A549 (cell line): ENCODE data around the gene ZNF827. TPM values are rescaled to one million over a fixed set of nuclear protein-coding genes. Genes with fewer than 3 reads are reported as not detected.

ENCODE experiments used
- ATAC-seq, 2 experiments: fragments of 200-7000 bp in 1 of 2; fragments of >200 bp in 1 of 2; cut with Nextera tagmentation in 1 of 2; cut with Tn5 transposase in 1 of 2; 3 replicates each; pipeline versions ENCODE4 v1.8.0 to v1.9.1; 2018 to 2020; ENCODE audit warnings: mild to moderate bottlenecking in 1 of 2, moderate library complexity in 1 of 2
- CTCF ChIA-PET: fragments of 300-600 bp; sonication (Branson Sonifier 250); formaldehyde crosslinking; extraction: SDS; loops from one replicate; lab custom pipeline; 2021; ENCODE audit warnings: antibody characterized with exemption, inconsistent platforms; lab: Yijun Ruan, JAX
- POLR2A ChIA-PET: fragments of 350-600 bp; formaldehyde crosslinking; extraction: SDS; loops from one replicate; lab custom pipeline; 2021; ENCODE audit warnings: antibody characterized with exemption, inconsistent platforms; lab: Yijun Ruan, JAX
- DNase-seq, 2 experiments: peaks; one replicate each; pipeline versions ENCODE4 v3.0.0 to v3.0.0-alpha.2; 2011 to 2016; ENCODE audit warnings: low read depth in 1 of 2, low spot score in 1 of 2
- FAIRE-seq: peaks from 2 replicates; lab custom pipeline; 2011; peaks lifted over from hg19 to GRCh38; lab: Jason Lieb, UNC
- H3K27ac ChIP-seq, 2 experiments: fragments of >200 bp; sonication (Bioruptor Twin); formaldehyde crosslinking; 3 replicates each; pipeline ENCODE4 v1.5.1; 2016 to 2017
- H3K4me1 ChIP-seq: fragments of >200 bp; sonication (Bioruptor Twin); formaldehyde crosslinking; 3 replicates; pipeline ENCODE4 v1.6.1; 2016
- H3K4me2 ChIP-seq: fragments of >200 bp; sonication (Bioruptor Twin); formaldehyde crosslinking; 3 replicates; pipeline ENCODE4 v1.6.1; 2016
- H3K4me3 ChIP-seq: fragments of >200 bp; sonication (Bioruptor Twin); formaldehyde crosslinking; 3 replicates; pipeline ENCODE4 v1.5.1; 2016
- H3K9me3 ChIP-seq: fragments of >200 bp; sonication (Bioruptor Twin); formaldehyde crosslinking; 3 replicates; pipeline ENCODE4 v1.6.1; 2016
- BHLHE40 ChIP-seq: IDR thresholded peaks from 2 replicates; pipeline ENCODE4 v1.6.1; 2012; ENCODE audit warnings: low read depth, low read length, inconsistent platforms
- CHD2 ChIP-seq: fragments of 150-350 bp; IDR thresholded peaks from 2 replicates; pipeline ENCODE4 v1.6.1; 2014; ENCODE audit warnings: low read length; ENCODE audit not compliant: partially characterized antibody
- CHD4 ChIP-seq: fragments of 200-600 bp; sonication (generic); IDR thresholded peaks from 2 replicates; pipeline ENCODE4 v1.6.1; 2016; ENCODE audit warnings: antibody characterized with exemption, mild to moderate bottlenecking, borderline replicate concordance
- EHMT2 ChIP-seq: fragments of 200-600 bp; sonication (generic); IDR thresholded peaks from 2 replicates; pipeline ENCODE4 v1.6.1; 2016; ENCODE audit warnings: antibody characterized with exemption, low read depth, mild to moderate bottlenecking, moderate library complexity
- HOXB5 ChIP-seq: fragments of 250-450 bp; sonication (Bioruptor Pico); IDR thresholded peaks from 2 replicates; pipeline ENCODE4 v1.5.0; 2020; ENCODE audit warnings: mild to moderate bottlenecking, moderate library complexity
- KDM5A ChIP-seq: fragments of 200-600 bp; sonication (generic); IDR thresholded peaks from 2 replicates; pipeline ENCODE4 v1.6.1; 2016; ENCODE audit warnings: antibody characterized with exemption, mild to moderate bottlenecking
- MAZ ChIP-seq: fragments of 150-350 bp; IDR thresholded peaks from 2 replicates; pipeline ENCODE4 v1.6.1; 2014; ENCODE audit warnings: antibody characterized with exemption, low read depth, low read length, borderline replicate concordance
- NPAS2 ChIP-seq: fragments of 250-450 bp; sonication (Bioruptor Pico); IDR thresholded peaks from 2 replicates; pipeline ENCODE4 v1.8.0; 2022; ENCODE audit warnings: mild to moderate bottlenecking, moderate library complexity, borderline replicate concordance
- POLR2A ChIP-seq: IDR thresholded peaks from 2 replicates; pipeline ENCODE4 v1.6.1; 2012; ENCODE audit warnings: mild to moderate bottlenecking, low read length
- POLR2AphosphoS2 ChIP-seq: conservative IDR thresholded peaks from 2 replicates; pipeline ENCODE4 v1.6.1; 2012; ENCODE audit warnings: low read length, improper control_type of control experiment, inconsistent platforms
- RFX5 ChIP-seq: fragments of 450-650 bp; IDR thresholded peaks from 2 replicates; pipeline ENCODE4 v1.7.1; 2014; ENCODE audit warnings: antibody characterized with exemption, mild to moderate bottlenecking, moderate library complexity
- TFCP2L1 ChIP-seq: fragments of 250-450 bp; sonication (Bioruptor Pico); IDR thresholded peaks from 2 replicates; pipeline ENCODE4 v1.5.0; 2021; ENCODE audit warnings: mild to moderate bottlenecking
- TP53 ChIP-seq: fragments of 250-450 bp; sonication (Bioruptor Pico); IDR thresholded peaks from 2 replicates; pipeline ENCODE4 v1.5.0; 2021; ENCODE audit warnings: mild to moderate bottlenecking, moderate library complexity
- ZSCAN20 ChIP-seq: fragments of 250-450 bp; sonication (Bioruptor Pico); IDR thresholded peaks from 2 replicates; pipeline ENCODE4 v1.8.0; 2022; ENCODE audit warnings: mild to moderate bottlenecking, moderate library complexity
- WGBS: methylation state at CpG from one replicate; pipeline ENCODE4 v1.1.6; 2017; ENCODE audit errors: missing lambda C conversion rate; 5-methylcytosine and 5-hydroxymethylcytosine counted together
- polyA plus RNA-seq, 4 experiments: library from polyadenylated mRNA; depleted of rRNA in 3 of 4; stranded (reverse); fragments of >200 nt; fragmentation: RNase III in 1 of 4; extraction: RNeasy Plus Mini Kit Qiagen cat#74134 plus additional on column Dnase treatment in 1 of 4; gene quantifications; 2 replicates in 3 of 4; 3 replicates in 1 of 4; pipeline ENCODE4 v1.2.3, GENCODE V29; 2011 to 2017
- TF ChIP-seq, protein P1 (sequence below): IDR thresholded peaks from 2 replicates; pipeline ENCODE4 v1.6.1; 2012
- TF ChIP-seq, protein P2 (sequence below): fragments of 450-650 bp; IDR thresholded peaks from 2 replicates; pipeline ENCODE4 v1.6.1; 2014; ENCODE audit warnings: antibody characterized with exemption
- TF ChIP-seq, protein P3 (sequence below): fragments of 200-600 bp; sonication (generic); IDR thresholded peaks from 2 replicates; pipeline ENCODE4 v1.6.1; 2016; ENCODE audit warnings: antibody characterized with exemption, mild to moderate bottlenecking, moderate library complexity
- TF ChIP-seq, protein P4 (sequence below): fragments of 150-350 bp; IDR thresholded peaks from 2 replicates; pipeline ENCODE4 v1.6.1; 2014; ENCODE audit warnings: low read depth, mild to moderate bottlenecking, low read length

The ZNF827 gene
- polyA plus RNA-seq, 2 of the 4 experiments (the other 2 are of a cell fraction) = 3.8 to 4.2 TPM

DNA sequence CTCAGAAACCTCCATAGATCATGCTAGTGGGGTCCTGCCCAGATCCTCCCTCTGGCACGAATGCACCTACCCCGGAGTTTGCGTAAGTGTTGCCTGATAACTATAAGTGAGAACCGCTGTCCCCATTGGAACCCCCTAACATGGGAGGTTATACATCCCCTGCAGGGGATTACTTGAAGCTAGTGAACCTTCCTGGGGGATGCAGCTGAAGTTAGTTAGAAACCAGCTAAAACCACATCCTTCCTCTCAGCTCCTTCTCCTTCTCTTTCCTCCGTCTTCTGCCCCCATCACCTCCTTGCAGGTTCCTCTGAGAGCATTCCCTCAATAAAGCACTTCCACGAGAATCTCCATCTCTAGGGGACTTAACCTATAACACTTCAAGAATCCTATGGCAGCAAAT lies 95.0 kb downstream of the ZNF827 start:
- no peak for FAIRE-seq
- no peak overlapping the region for H3K27ac ChIP-seq

DNA sequence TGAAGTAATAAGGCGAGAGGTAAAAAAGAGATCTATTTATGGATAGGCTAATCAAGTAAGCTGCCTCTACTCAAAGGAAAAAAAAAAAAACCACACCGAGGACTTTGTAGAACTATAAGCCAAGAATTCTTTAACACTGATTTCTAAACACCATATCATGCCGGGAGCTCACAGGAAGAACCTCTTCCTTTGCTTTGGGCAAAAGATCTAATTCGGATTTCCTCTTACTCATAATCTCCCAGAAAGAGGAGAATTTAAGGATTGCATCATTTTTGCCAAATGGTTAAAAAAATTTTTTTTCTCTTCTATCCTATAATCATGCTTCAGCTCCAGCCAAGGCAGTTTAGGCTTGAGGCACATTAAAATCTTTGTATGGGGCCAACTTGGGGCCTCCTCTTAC lies 95.5 kb downstream of the ZNF827 start:
- ChIA-PET CTCF (no interaction called here), POLR2A (no interaction called here)
- TF ChIP-seq POLR2A (no peak), MAZ (no peak), TP53 (CRISPR knock-in tag) (no peak), EHMT2 (no peak)
- FAIRE-seq (no peak), ATAC-seq (no peak), DNase-seq (no peak)
- WGBS = 81% methylated on average over 4 of the region's 4 CpGs
- Histone ChIP-seq H3K4me2 (no peak overlapping the region), H3K4me3 (no peak overlapping the region), H3K9me3 (no peaks in the 10 kb centered on the region), H3K27ac (no peak overlapping the region), H3K4me1 (no peaks in the 10 kb centered on the region)

More for the DNA sequence above, 95.0 kb downstream of the ZNF827 start:
- 91% methylated on average over 6 of the region's 6 CpGs for WGBS
- Histone ChIP-seq H3K4me1 (no peaks in the 10 kb centered on the region), H3K4me2 (no peak overlapping the region), H3K9me3 (no peaks in the 10 kb centered on the region), H3K4me3 (no peak overlapping the region)
- CTCF ChIA-PET = no interaction called here
- no peak for DNase-seq
- TF ChIP-seq CHD4 (no peak), RFX5 (no peak), BHLHE40 (no peak), NPAS2 (no peak), KDM5A (no peak), TFCP2L1 (CRISPR knock-in tag) (no peak), POLR2AphosphoS2 (no peak), ZSCAN20 (no peak), CHD2 (no peak), HOXB5 (CRISPR knock-in tag) (no peak)
- TF ChIP-seq, protein P1, sequence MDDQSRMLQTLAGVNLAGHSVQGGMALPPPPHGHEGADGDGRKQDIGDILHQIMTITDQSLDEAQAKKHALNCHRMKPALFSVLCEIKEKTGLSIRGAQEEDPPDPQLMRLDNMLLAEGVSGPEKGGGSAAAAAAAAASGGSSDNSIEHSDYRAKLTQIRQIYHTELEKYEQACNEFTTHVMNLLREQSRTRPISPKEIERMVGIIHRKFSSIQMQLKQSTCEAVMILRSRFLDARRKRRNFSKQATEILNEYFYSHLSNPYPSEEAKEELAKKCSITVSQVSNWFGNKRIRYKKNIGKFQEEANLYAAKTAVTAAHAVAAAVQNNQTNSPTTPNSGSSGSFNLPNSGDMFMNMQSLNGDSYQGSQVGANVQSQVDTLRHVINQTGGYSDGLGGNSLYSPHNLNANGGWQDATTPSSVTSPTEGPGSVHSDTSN = no peak
- TF ChIP-seq, protein P2, sequence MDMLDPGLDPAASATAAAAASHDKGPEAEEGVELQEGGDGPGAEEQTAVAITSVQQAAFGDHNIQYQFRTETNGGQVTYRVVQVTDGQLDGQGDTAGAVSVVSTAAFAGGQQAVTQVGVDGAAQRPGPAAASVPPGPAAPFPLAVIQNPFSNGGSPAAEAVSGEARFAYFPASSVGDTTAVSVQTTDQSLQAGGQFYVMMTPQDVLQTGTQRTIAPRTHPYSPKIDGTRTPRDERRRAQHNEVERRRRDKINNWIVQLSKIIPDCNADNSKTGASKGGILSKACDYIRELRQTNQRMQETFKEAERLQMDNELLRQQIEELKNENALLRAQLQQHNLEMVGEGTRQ = no peak
- TF ChIP-seq, protein P3, sequence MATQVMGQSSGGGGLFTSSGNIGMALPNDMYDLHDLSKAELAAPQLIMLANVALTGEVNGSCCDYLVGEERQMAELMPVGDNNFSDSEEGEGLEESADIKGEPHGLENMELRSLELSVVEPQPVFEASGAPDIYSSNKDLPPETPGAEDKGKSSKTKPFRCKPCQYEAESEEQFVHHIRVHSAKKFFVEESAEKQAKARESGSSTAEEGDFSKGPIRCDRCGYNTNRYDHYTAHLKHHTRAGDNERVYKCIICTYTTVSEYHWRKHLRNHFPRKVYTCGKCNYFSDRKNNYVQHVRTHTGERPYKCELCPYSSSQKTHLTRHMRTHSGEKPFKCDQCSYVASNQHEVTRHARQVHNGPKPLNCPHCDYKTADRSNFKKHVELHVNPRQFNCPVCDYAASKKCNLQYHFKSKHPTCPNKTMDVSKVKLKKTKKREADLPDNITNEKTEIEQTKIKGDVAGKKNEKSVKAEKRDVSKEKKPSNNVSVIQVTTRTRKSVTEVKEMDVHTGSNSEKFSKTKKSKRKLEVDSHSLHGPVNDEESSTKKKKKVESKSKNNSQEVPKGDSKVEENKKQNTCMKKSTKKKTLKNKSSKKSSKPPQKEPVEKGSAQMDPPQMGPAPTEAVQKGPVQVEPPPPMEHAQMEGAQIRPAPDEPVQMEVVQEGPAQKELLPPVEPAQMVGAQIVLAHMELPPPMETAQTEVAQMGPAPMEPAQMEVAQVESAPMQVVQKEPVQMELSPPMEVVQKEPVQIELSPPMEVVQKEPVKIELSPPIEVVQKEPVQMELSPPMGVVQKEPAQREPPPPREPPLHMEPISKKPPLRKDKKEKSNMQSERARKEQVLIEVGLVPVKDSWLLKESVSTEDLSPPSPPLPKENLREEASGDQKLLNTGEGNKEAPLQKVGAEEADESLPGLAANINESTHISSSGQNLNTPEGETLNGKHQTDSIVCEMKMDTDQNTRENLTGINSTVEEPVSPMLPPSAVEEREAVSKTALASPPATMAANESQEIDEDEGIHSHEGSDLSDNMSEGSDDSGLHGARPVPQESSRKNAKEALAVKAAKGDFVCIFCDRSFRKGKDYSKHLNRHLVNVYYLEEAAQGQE = no peak
- TF ChIP-seq, protein P4, sequence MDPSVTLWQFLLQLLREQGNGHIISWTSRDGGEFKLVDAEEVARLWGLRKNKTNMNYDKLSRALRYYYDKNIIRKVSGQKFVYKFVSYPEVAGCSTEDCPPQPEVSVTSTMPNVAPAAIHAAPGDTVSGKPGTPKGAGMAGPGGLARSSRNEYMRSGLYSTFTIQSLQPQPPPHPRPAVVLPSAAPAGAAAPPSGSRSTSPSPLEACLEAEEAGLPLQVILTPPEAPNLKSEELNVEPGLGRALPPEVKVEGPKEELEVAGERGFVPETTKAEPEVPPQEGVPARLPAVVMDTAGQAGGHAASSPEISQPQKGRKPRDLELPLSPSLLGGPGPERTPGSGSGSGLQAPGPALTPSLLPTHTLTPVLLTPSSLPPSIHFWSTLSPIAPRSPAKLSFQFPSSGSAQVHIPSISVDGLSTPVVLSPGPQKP = no peak
- POLR2A ChIA-PET = no interaction called here
- no peak for ATAC-seq
